Measurements from ENCODE around the gene CRLF1.
A peak's percentile ranks its signal among the peaks of the same experiment; 100 is the strongest.

The CRLF1 gene

GRCh38 chr19:18543814-18544475, 62.7 kb downstream of the CRLF1 start:
- peak; percentile 53 for DNase-seq

All from KG1 (cell line).